HFF-Myc (cell line): ENCODE measurements around the gene TBC1D14.

Experiments used
- DNase-seq: peaks from one replicate; pipeline ENCODE4 v3.0.0-alpha.2; 2011; ENCODE audit warnings: low read depth; ENCODE audit errors: extremely low read depth
- H3K4me3 ChIP-seq: replicated peaks from 2 replicates; pipeline ENCODE4 v1.5.1; 2011; ENCODE audit warnings: low read depth, mild to moderate bottlenecking, control low read depth, low read length
- CTCF ChIP-seq: IDR thresholded peaks from 2 replicates; pipeline ENCODE4 v1.5.1; 2012; ENCODE audit warnings: mild to moderate bottlenecking, low read depth, low read length, control low read depth; ENCODE audit errors: missing control alignments

The TBC1D14 gene

GRCh38 chr4:6929339-6929811 lies 19.7 kb downstream of the TBC1D14 start:
- DNase-seq = no peak
- TF ChIP-seq CTCF = no peak
- H3K4me3 ChIP-seq = no peak overlapping the region

GRCh38 chr4:6929812-6930464 lies 20.3 kb downstream of the TBC1D14 start:
- no peak for TF ChIP-seq CTCF

GRCh38 chr4:6932475-6932874 lies 22.8 kb downstream of the TBC1D14 start:
- H3K4me3 ChIP-seq = no peak overlapping the region
- no peak for DNase-seq
- TF ChIP-seq CTCF = no peak

More at GRCh38 chr4:6929812-6930464, 20.3 kb downstream of the TBC1D14 start:
- no peak for DNase-seq
- no peak overlapping the region for H3K4me3 ChIP-seq

- TF ChIP-seq CTCF = no peak
- no peak for DNase-seq
- H3K4me3 ChIP-seq = no peak overlapping the region
Measured at GRCh38 chr4:6932918-6933317, 23.3 kb downstream of the TBC1D14 start.

GRCh38 chr4:6933691-6934430 lies 24.2 kb downstream of the TBC1D14 start:
- no peak overlapping the region for H3K4me3 ChIP-seq
- TF ChIP-seq CTCF = no peak

GRCh38 chr4:6935965-6936364 lies 26.3 kb downstream of the TBC1D14 start:
- no peak overlapping the region for H3K4me3 ChIP-seq
- DNase-seq = no peak
- TF ChIP-seq CTCF = no peak

More at GRCh38 chr4:6933691-6934430, 24.2 kb downstream of the TBC1D14 start:
- DNase-seq = no peak

- no peak overlapping the region for H3K4me3 ChIP-seq
- no peak for TF ChIP-seq CTCF
- no peak for DNase-seq
Measured at GRCh38 chr4:6937201-6937600, 27.6 kb downstream of the TBC1D14 start.
